Thoracic aorta (tissue), 2 donors: ENCODE results near the gene PEPD. TPM values are rescaled to one million over a fixed set of nuclear protein-coding genes. Genes with fewer than 3 reads are reported as not detected.

Source experiments
- ATAC-seq: fragments of 150-250 bp; one replicate; pipeline ENCODE4 v1.8.0; 2017; ENCODE audit warnings: low read depth; ENCODE audit not compliant: insufficient number of reproducible peaks, low FRiP score
- DNase-seq: peaks from one replicate; pipeline ENCODE4 v3.0.0-alpha.2; 2020; ENCODE audit warnings: low spot score
- H3K27ac ChIP-seq, 2 donors: fragments of 200-600 bp; sonication (generic); 1 replicate in 1 of 2; 2 replicates in 1 of 2; pipeline ENCODE4 v1.5.1; 2016; ENCODE audit warnings: mild to moderate bottlenecking in 2 of 2, moderate library complexity in 2 of 2
- H3K27me3 ChIP-seq: fragments of 200-600 bp; sonication (generic); replicated peaks from 2 replicates; pipeline ENCODE4 v1.6.0; 2016; ENCODE audit warnings: mild to moderate bottlenecking; ENCODE audit not compliant: insufficient read depth
- H3K36me3 ChIP-seq: fragments of 200-600 bp; sonication (generic); one replicate; pipeline ENCODE4 v1.5.1; 2016
- H3K4me1 ChIP-seq, 2 donors: fragments of 200-600 bp; sonication (generic); 1 replicate in 1 of 2; 2 replicates in 1 of 2; pipeline versions ENCODE4 v1.5.1 to v1.6.0; 2016; ENCODE audit warnings: low read depth in 2 of 2, mild to moderate bottlenecking in 1 of 2; ENCODE audit not compliant: control insufficient read depth in 1 of 2
- H3K4me3 ChIP-seq: fragments of 200-600 bp; sonication (generic); 2 replicates; pipeline ENCODE4 v1.5.1; 2016; ENCODE audit warnings: mild to moderate bottlenecking
- H3K9me3 ChIP-seq: fragments of 200-600 bp; sonication (generic); 2 replicates; pipeline ENCODE4 v1.5.1; 2016
- total RNA-seq, 2 donors: library from RNA; depleted of rRNA; stranded (reverse); fragments of >200 nt; gene quantifications; one replicate each; pipeline versions ENCODE4 v1.1.0 to v1.2.3, GENCODE V29; 2016
- TF ChIP-seq, protein P1 (sequence below): fragments of 200-600 bp; sonication (generic); IDR thresholded peaks from one replicate; pipeline ENCODE4 v1.5.1; 2019; ENCODE audit warnings: antibody characterized with exemption

Gene PEPD
- total RNA-seq, 2 donors from 2014 or later, result 48.7 to 70.9 TPM

DNA sequence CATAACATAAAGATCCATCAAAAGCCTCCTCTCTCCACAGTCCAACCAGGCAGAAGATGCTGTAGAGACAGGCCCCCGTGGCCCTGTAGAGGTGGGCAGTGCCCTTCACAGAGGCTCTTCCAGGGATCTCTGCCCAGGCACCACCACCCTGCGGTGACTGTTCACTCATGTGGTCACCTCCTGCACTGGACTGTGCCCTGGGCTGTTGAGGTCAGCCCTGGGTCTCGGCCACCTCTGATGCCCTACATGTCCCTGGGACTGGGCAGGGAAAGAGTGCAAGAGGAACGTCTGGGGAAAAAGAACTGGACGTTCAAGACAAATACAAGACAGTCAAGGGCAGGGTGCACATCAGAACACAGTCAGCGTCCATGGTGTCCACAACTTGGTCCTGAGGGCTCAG, 22.3 kb downstream of the PEPD start:
- no peak for ATAC-seq
- Histone ChIP-seq H3K4me1 (no peaks in the 10 kb centered on the region), H3K36me3 (peaks cover 5% of the 10 kb centered on the region), H3K27ac (no peak overlapping the region), H3K4me3 (no peak overlapping the region), H3K27me3 (no peaks in the 10 kb centered on the region), H3K9me3 (no peaks in the 10 kb centered on the region)
- no peak for DNase-seq
- TF ChIP-seq, protein P1, sequence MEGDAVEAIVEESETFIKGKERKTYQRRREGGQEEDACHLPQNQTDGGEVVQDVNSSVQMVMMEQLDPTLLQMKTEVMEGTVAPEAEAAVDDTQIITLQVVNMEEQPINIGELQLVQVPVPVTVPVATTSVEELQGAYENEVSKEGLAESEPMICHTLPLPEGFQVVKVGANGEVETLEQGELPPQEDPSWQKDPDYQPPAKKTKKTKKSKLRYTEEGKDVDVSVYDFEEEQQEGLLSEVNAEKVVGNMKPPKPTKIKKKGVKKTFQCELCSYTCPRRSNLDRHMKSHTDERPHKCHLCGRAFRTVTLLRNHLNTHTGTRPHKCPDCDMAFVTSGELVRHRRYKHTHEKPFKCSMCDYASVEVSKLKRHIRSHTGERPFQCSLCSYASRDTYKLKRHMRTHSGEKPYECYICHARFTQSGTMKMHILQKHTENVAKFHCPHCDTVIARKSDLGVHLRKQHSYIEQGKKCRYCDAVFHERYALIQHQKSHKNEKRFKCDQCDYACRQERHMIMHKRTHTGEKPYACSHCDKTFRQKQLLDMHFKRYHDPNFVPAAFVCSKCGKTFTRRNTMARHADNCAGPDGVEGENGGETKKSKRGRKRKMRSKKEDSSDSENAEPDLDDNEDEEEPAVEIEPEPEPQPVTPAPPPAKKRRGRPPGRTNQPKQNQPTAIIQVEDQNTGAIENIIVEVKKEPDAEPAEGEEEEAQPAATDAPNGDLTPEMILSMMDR, result no peak

DNA sequence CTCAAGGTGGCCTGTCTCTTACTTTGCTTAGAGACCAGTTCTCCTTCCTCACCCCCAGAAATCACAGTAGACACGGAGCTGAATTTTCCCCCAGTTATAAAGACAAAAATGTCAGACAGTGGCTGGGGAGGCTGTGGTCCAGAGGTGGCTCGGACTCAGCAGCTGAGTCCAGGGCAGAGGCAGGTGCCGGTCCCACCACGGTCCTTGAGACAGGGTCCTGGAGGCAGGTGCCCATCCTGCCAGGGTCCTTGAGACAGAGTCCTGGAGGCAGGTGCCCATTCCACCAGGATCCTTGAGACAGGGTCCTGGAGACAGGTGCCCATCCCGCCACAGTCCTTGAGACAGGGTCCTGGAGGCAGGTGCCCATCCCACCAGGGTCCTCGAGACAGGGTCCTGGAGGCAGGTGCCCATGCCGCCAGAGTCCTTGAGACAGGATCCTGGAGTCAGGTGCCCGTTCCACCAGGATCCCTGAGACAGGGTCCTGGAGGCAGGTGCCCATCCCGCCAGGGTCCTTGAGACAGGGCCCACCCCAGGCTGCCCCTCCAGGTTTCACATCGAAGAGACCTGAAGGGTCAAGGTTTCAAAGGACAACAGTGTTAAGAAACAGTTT, 23.1 kb downstream of the PEPD start:
- H3K9me3 ChIP-seq, result no peaks in the 10 kb centered on the region
- DNase-seq, result no peak
- H3K27ac ChIP-seq, result no peak overlapping the region
- H3K4me3 ChIP-seq, result no peak overlapping the region
- no peaks in the 10 kb centered on the region for H3K27me3 ChIP-seq
- peaks cover 5% of the 10 kb centered on the region for H3K36me3 ChIP-seq
- TF ChIP-seq, protein P1, result no peak
- ATAC-seq, result no peak
- H3K4me1 ChIP-seq, result no peaks in the 10 kb centered on the region

DNA sequence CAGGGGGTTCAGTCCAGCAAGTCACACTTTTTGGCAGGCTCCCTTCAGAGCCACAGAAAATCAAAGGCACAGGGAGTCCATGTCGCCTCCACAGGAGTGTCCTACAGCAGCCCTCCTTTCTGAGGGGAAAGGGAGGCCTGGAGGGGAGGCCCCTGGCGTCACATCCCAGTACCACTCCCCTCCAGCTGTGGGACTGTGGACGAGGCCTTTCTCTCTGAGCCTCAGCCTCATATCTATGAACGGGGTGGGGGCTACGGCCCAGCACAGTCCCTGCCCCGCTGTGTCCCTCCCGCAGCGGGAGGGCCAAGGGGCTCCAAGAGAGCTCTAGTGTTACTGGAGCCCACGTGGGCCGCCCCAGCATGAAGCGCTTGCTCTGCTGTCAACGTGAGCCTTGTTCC, 23.8 kb downstream of the PEPD start:
- Histone ChIP-seq H3K36me3 (peaks cover 5% of the 10 kb centered on the region), H3K27me3 (no peaks in the 10 kb centered on the region), H3K27ac (no peak overlapping the region), H3K4me1 (no peaks in the 10 kb centered on the region), H3K4me3 (no peak overlapping the region), H3K9me3 (no peaks in the 10 kb centered on the region)
- TF ChIP-seq, protein P1, result no peak
- DNase-seq, result no peak
- no peak for ATAC-seq

DNA sequence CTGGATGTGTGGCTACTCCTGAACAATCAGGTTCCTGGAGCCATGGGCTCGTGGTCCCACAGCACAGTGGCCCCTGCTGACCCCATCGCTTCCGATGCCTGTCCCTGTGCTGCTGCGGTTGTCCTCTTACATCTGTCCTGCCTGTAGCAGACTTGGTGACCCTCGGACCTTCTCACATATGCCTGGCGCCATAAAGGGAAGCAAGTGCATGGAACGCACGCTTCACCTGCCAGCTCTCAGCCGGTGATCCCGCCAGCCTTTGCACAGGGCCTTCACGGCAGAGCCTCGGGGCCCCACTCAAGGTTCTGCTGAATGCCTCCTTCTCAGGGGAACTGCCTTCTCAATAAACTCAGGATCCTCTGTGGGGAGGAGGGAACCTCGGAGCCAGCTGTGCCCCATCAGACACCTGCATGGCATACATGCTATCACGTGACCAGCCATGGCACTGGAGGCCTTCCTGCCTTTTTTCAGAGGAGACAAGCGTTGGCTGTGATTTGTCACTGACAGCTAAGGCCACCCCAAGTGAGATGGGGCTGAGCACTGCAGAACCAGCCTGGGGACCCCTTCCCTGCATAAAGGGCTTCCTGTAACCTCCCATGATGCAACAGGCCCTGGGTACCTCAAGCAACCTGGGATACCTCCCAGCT, 24.3 kb downstream of the PEPD start:
- DNase-seq, result no peak

More for the DNA sequence above, 24.3 kb downstream of the PEPD start:
- H3K27ac ChIP-seq, result no peak overlapping the region
- TF ChIP-seq, protein P1, result no peak
- H3K9me3 ChIP-seq, result no peaks in the 10 kb centered on the region
- ATAC-seq, result no peak
- H3K4me1 ChIP-seq, result no peaks in the 10 kb centered on the region
- H3K4me3 ChIP-seq, result no peak overlapping the region
- no peaks in the 10 kb centered on the region for H3K27me3 ChIP-seq
- peaks cover 5% of the 10 kb centered on the region for H3K36me3 ChIP-seq
